Endothelial cell of umbilical vein (primary cell): ENCODE data around the gene WTAP. TPM values are rescaled to one million over a fixed set of nuclear protein-coding genes. Genes with fewer than 3 reads are reported as not detected.

Experiments
- BruUV-seq: library from RNA; stranded (reverse); fragments of 400-500 nt; replicated peaks from 2 replicates; lab custom pipeline; 2021; lab: Mats Ljungman, UMichigan
- CTCF ChIA-PET: fragments of 300-600, 350-600 bp; sonication (Branson Sonifier 250); formaldehyde crosslinking; loops from one replicate; lab custom pipeline; 2021; ENCODE audit warnings: antibody characterized with exemption, inconsistent platforms; lab: Charles Lee
- POLR2A ChIA-PET: fragments of 300-600, 350-600 bp; sonication (Branson Sonifier 250); formaldehyde crosslinking; loops from one replicate; lab custom pipeline; 2021; ENCODE audit warnings: antibody characterized with exemption, inconsistent platforms; lab: Charles Lee
- DNase-seq: peaks from one replicate; pipeline ENCODE4 v3.0.0-alpha.2; 2011; ENCODE audit warnings: low read depth, low spot score
- FAIRE-seq: peaks from 2 replicates; lab custom pipeline; 2011; peaks lifted over from hg19 to GRCh38; lab: Jason Lieb, UNC
- H2AFZ ChIP-seq: 2 replicates; pipeline ENCODE4 v1.6.0; 2012; ENCODE audit warnings: low read depth, low read length, control low read depth, inconsistent platforms
- H3K27ac ChIP-seq: 2 replicates; pipeline ENCODE4 v1.5.1; 2011; ENCODE audit warnings: low read depth, mild to moderate bottlenecking, control low read depth, low read length, moderate library complexity; ENCODE audit not compliant: insufficient read depth
- H3K27me3 ChIP-seq, 2 experiments: 2 replicates each; pipeline versions ENCODE4 v1.6.0 to v1.6.1; 2011; ENCODE audit warnings: low read length in 2 of 2, mixed read lengths in 1 of 2; ENCODE audit not compliant: control insufficient read depth in 2 of 2, insufficient read depth in 2 of 2
- H3K36me3 ChIP-seq, 2 experiments: 2 replicates in 1 of 2; 3 replicates in 1 of 2; pipeline ENCODE4 v1.5.1; 2011; ENCODE audit warnings: low read length in 2 of 2, mild to moderate bottlenecking in 1 of 2, moderate library complexity in 1 of 2; ENCODE audit not compliant: control insufficient read depth in 2 of 2, insufficient read depth in 2 of 2; ENCODE audit errors: extremely low read depth in 1 of 2
- H3K4me1 ChIP-seq: 3 replicates; pipeline ENCODE4 v1.5.1; 2011; ENCODE audit warnings: mild to moderate bottlenecking, low read length; ENCODE audit not compliant: control insufficient read depth, insufficient read depth; ENCODE audit errors: extremely low read depth
- H3K4me2 ChIP-seq: 2 replicates; pipeline ENCODE4 v1.6.1; 2011; ENCODE audit warnings: low read length, control low read depth, mixed read lengths; ENCODE audit not compliant: insufficient read depth
- H3K4me3 ChIP-seq, 3 experiments: fragments of 200-600 bp in 1 of 3; sonication (generic), shearing (Covaris generic) in 1 of 3; replicated peaks in 1 of 3; 2 replicates each; pipeline ENCODE4 v1.5.1; 2011 to 2016; ENCODE audit warnings: control low read depth in 3 of 3, low read length in 3 of 3, mild to moderate bottlenecking in 2 of 3, inconsistent platforms in 1 of 3, low read depth in 1 of 3, moderate library complexity in 1 of 3; ENCODE audit not compliant: insufficient read depth in 1 of 3
- H3K79me2 ChIP-seq: 2 replicates; pipeline ENCODE4 v1.6.0; 2012; ENCODE audit warnings: low read length, inconsistent platforms; ENCODE audit not compliant: control insufficient read depth, insufficient read depth
- H3K9ac ChIP-seq: replicated peaks from 2 replicates; pipeline ENCODE3; 2011; ENCODE audit warnings: low read length, control low read depth; ENCODE audit not compliant: insufficient read depth; ENCODE audit errors: extremely low read depth
- H3K9me1 ChIP-seq: replicated peaks from 3 replicates; pipeline ENCODE4 v1.6.0; 2011; ENCODE audit warnings: mild to moderate bottlenecking, low read length; ENCODE audit not compliant: control insufficient read depth, insufficient read depth; ENCODE audit errors: extremely low read depth
- H3K9me3 ChIP-seq: replicated peaks from 2 replicates; pipeline ENCODE4 v1.5.1; 2012; ENCODE audit warnings: low read length, inconsistent platforms; ENCODE audit not compliant: control insufficient read depth, insufficient read depth
- H4K20me1 ChIP-seq: replicated peaks from 2 replicates; pipeline ENCODE3; 2011; ENCODE audit warnings: mild to moderate bottlenecking, low read length; ENCODE audit not compliant: control insufficient read depth, insufficient read depth; ENCODE audit errors: extremely low read depth
- EZH2 ChIP-seq: IDR thresholded peaks from 2 replicates; pipeline ENCODE4 v1.6.1; 2012; ENCODE audit warnings: borderline replicate concordance, low read depth, mild to moderate bottlenecking, moderate library complexity, low read length, inconsistent platforms; ENCODE audit not compliant: severe bottlenecking
- FOS ChIP-seq: IDR thresholded peaks from 2 replicates; pipeline ENCODE4 v1.6.1; 2011; ENCODE audit warnings: mild to moderate bottlenecking, low read length, moderate library complexity, borderline replicate concordance; ENCODE audit not compliant: insufficient read depth
- GATA2 ChIP-seq: IDR thresholded peaks from 2 replicates; pipeline ENCODE4 v1.7.0; 2011; ENCODE audit warnings: low read depth, mild to moderate bottlenecking, moderate library complexity, mixed read lengths, low read length; ENCODE audit not compliant: insufficient read length, insufficient read depth
- JUN ChIP-seq: IDR thresholded peaks from 2 replicates; pipeline ENCODE4 v1.6.1; 2011; ENCODE audit warnings: borderline replicate concordance, low read depth; ENCODE audit not compliant: insufficient read length, insufficient read depth
- MYC ChIP-seq: IDR thresholded peaks from one replicate; pipeline ENCODE4 v1.6.1; 2011; ENCODE audit warnings: mild to moderate bottlenecking, low read depth, low read length
- POLR2A ChIP-seq: IDR thresholded peaks from 2 replicates; pipeline ENCODE4 v1.6.1; 2012; ENCODE audit warnings: low read depth, mild to moderate bottlenecking, control low read depth, low read length
- POLR2AphosphoS5 ChIP-seq: IDR thresholded peaks from 2 replicates; pipeline ENCODE4 v1.6.1; 2012; ENCODE audit warnings: low read depth, mild to moderate bottlenecking, control low read depth, low read length, moderate library complexity; ENCODE audit not compliant: insufficient read depth
- dilution Hi-C: fragments of 300-500 bp; cut with MboI; formaldehyde crosslinking; loops from one replicate; pipeline ENCODE4 v1.15.0; 2019; ENCODE audit warnings: low sequenced_read_pairs; ENCODE audit not compliant: extremely low pct_ligation_motif_present
- intact Hi-C: fragments of 100-400 bp; cut with micrococcal nuclease; formaldehyde crosslinking; loops from one replicate; pipeline ENCODE4 v1.10.0; 2022
- polyA plus RNA-seq, 4 experiments: library from polyadenylated mRNA; depleted of rRNA in 3 of 4; stranded (reverse) in 3 of 4; unstranded in 1 of 4; fragments of >200 nt; gene quantifications; 2 replicates each; pipeline versions ENCODE4 v1.2.1 to v1.2.3, GENCODE V29; 2011 to 2012; ENCODE audit warnings: missing spikeins in 1 of 4
- total RNA-seq: library from RNA; stranded (reverse); gene quantifications from 2 replicates; pipeline ENCODE4 v1.2.3, GENCODE V29; 2021
- TF ChIP-seq, protein P1 (sequence below), 2 donors: IDR thresholded peaks; 1 replicate in 1 of 2; 2 replicates in 1 of 2; pipeline ENCODE4 v1.5.1; 2011; ENCODE audit warnings: low read length in 2 of 2, mild to moderate bottlenecking in 2 of 2, moderate library complexity in 2 of 2, control low read depth in 1 of 2, inconsistent platforms in 1 of 2, low read depth in 1 of 2; ENCODE audit not compliant: insufficient read depth in 1 of 2; ENCODE audit errors: extremely low read depth in 1 of 2
- TF ChIP-seq, protein P2 (sequence below): IDR thresholded peaks from 2 replicates; pipeline ENCODE4 v1.6.1; 2011; ENCODE audit not compliant: insufficient read depth, insufficient read length

Gene WTAP
- total and polyA plus RNA-seq, 2 donors (not counting 3 experiments of a cell fraction or from before 2014, with no cell fraction given): 21.7 to 81.6 TPM

DNA sequence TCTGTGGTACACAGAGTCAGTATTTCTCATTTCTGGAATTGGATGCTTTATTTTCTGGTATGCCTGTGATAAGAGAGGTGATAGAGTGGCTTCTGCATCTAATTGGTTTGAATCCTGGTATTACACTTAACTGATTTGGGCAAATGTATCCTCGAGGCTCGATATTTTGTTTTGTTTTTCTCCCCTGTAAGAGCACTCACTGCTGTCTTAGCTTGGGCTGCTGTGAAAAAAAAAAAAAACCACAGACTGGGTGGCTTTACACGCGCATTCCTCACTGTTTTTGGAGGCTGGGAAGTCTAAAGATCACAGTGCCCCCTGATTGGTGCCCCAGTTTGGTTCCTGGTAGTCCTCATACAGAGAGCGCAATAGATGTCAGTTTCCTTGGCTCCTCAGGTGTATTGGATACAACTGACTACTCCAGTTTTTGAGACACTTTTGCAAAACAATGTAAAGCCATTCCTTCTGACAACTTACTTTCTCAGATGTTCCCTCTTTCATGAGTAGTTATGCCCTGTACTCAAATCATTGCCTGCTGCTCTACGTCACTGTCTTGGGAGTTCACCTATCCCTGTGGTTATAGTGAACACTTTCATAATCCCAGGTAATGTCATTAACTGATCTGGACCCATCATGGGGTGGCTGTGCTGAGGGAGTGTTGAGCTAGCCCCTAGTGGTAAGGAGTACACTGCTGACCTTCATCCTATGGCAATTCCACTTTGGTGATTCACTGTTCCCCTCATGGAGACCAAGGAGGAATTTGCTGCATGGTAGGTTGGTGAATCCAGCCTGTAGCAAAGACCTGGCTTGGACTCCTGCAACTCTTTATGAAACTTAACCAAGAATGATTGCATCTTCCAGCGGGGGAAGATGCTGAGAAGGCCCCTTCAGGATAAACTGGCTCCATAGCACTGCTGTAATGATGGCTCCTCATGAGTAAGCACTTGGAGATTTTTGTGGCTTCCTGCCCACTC, 31.0 kb downstream of the WTAP start:
- no peak overlapping the region for H3K9ac ChIP-seq
- peaks cover 14% of the 10 kb centered on the region for H3K79me2 ChIP-seq
- no peaks in the 10 kb centered on the region for H3K9me3 ChIP-seq
- no peaks in the 10 kb centered on the region for H3K27me3 ChIP-seq
- no peak for DNase-seq
- ChIA-PET POLR2A (no interaction called here), CTCF (interaction anchor here (1.0 to 1.8 kb wide), 2 partner anchors 26 to 67 kb away, joined by 3 to 5 read pairs; no protein-coding TSS in a partner anchor)
- H3K4me3 ChIP-seq: no peak overlapping the region
- no TSS peak for BruUV-seq
- no peak overlapping the region for H2AFZ ChIP-seq
- H3K36me3 ChIP-seq: peaks cover 13 to 19% of the 10 kb centered on the region in 2 experiments
- dilution Hi-C loops: no loop called here
- no peak overlapping the region for H3K4me2 ChIP-seq
- H3K27ac ChIP-seq: no peak overlapping the region
- TF ChIP-seq FOS (peak; percentile 10), POLR2A (no peak)
- TF ChIP-seq, protein P1, sequence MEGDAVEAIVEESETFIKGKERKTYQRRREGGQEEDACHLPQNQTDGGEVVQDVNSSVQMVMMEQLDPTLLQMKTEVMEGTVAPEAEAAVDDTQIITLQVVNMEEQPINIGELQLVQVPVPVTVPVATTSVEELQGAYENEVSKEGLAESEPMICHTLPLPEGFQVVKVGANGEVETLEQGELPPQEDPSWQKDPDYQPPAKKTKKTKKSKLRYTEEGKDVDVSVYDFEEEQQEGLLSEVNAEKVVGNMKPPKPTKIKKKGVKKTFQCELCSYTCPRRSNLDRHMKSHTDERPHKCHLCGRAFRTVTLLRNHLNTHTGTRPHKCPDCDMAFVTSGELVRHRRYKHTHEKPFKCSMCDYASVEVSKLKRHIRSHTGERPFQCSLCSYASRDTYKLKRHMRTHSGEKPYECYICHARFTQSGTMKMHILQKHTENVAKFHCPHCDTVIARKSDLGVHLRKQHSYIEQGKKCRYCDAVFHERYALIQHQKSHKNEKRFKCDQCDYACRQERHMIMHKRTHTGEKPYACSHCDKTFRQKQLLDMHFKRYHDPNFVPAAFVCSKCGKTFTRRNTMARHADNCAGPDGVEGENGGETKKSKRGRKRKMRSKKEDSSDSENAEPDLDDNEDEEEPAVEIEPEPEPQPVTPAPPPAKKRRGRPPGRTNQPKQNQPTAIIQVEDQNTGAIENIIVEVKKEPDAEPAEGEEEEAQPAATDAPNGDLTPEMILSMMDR (IDR thresholded peaks at IDR 0.05; ENCODE audit: extremely low read depth in 1 of 2, insufficient read depth in 1 of 2, low read depth in 1 of 2, low read length in 2 of 2): no peak
- H3K9me1 ChIP-seq: no peaks in the 10 kb centered on the region
- intact Hi-C loops: no loop called here
- FAIRE-seq: no peak
- H4K20me1 ChIP-seq: no peaks in the 10 kb centered on the region
- H3K4me1 ChIP-seq: peaks cover 20% of the 10 kb centered on the region

DNA sequence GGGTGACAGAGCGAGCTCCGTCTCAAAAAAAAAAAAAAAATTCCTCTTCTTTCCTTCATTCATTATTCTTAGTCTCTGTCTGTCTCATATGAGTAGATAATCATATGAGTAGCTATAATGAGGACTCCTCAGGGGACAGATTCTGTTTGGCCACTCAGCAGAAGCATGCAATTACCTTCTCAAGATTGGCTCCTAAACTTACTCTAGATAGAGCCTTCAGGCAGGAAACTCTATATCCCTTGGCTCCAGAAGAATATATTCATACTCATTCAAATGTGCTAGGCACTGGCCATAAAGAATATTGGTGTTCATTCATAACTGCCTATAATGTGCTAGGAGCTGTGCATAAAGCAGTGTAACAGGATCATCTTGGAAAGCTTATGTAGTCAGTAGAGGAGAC, 32.3 kb downstream of the WTAP start:
- BruUV-seq: no TSS peak
- DNase-seq (no peak), FAIRE-seq (no peak)
- H3K9me1 ChIP-seq: no peaks in the 10 kb centered on the region
- ChIA-PET CTCF (interaction anchor here (1.1 to 1.8 kb wide), 2 partner anchors 46 to 68 kb away, joined by 3 to 5 read pairs; no protein-coding TSS in a partner anchor), POLR2A (no interaction called here)
- no peak overlapping the region for H3K9ac ChIP-seq
- no peak overlapping the region for H3K4me3 ChIP-seq
- dilution Hi-C loops: no loop called here
- peaks cover 12 to 17% of the 10 kb centered on the region in 2 experiments for H3K36me3 ChIP-seq
- H3K27me3 ChIP-seq: no peaks in the 10 kb centered on the region
- peaks cover 18% of the 10 kb centered on the region for H3K79me2 ChIP-seq
- intact Hi-C loops: no loop called here
- H3K4me2 ChIP-seq: no peak overlapping the region
- H3K9me3 ChIP-seq: no peaks in the 10 kb centered on the region
- no peak for TF ChIP-seq POLR2A
- TF ChIP-seq, protein P2, sequence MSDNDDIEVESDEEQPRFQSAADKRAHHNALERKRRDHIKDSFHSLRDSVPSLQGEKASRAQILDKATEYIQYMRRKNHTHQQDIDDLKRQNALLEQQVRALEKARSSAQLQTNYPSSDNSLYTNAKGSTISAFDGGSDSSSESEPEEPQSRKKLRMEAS: no peak
- TF ChIP-seq FOS: no peak
- no peak for TF ChIP-seq GATA2
- TF ChIP-seq JUN: no peak
- TF ChIP-seq EZH2: no peak
- no peak for TF ChIP-seq POLR2AphosphoS5
- TF ChIP-seq, protein P1 (IDR thresholded peaks at IDR 0.05; ENCODE audit: extremely low read depth in 1 of 2, insufficient read depth in 1 of 2, low read depth in 1 of 2, low read length in 2 of 2): no peak
- TF ChIP-seq MYC: no peak
- no peak overlapping the region for H3K27ac ChIP-seq
- no peak overlapping the region for H2AFZ ChIP-seq
- peaks cover 20% of the 10 kb centered on the region for H3K4me1 ChIP-seq
- H4K20me1 ChIP-seq: no peaks in the 10 kb centered on the region
